Glutamatergic neuron (in vitro differentiated cells): ENCODE results near the gene ABLIM1. TPM values are rescaled to one million over a fixed set of nuclear protein-coding genes. Genes with fewer than 3 reads are reported as not detected.

Source experiments
- DNase-seq: peaks from one replicate; pipeline ENCODE4 v3.0.0; 2022
- H3K27ac Mint-ChIP-seq: one replicate; pipeline ENCODE4 v1.8.0; 2020; ENCODE audit warnings: mild to moderate bottlenecking, mixed read lengths, inconsistent platforms; ENCODE audit not compliant: unreplicated experiment
- H3K27me3 Mint-ChIP-seq: one replicate; pipeline ENCODE4 v1.8.0; 2020; ENCODE audit warnings: mild to moderate bottlenecking, moderate library complexity, mixed read lengths, inconsistent platforms; ENCODE audit not compliant: unreplicated experiment
- H3K36me3 Mint-ChIP-seq: one replicate; pipeline ENCODE4 v1.8.0; 2020; ENCODE audit warnings: mild to moderate bottlenecking, mixed read lengths, inconsistent platforms; ENCODE audit not compliant: unreplicated experiment
- H3K4me1 Mint-ChIP-seq: one replicate; pipeline ENCODE4 v1.8.0; 2020; ENCODE audit warnings: mild to moderate bottlenecking, low read depth, mixed read lengths, inconsistent platforms; ENCODE audit not compliant: unreplicated experiment
- H3K4me3 Mint-ChIP-seq: one replicate; pipeline ENCODE4 v1.8.0; 2020; ENCODE audit warnings: mild to moderate bottlenecking, mixed read lengths, inconsistent platforms; ENCODE audit not compliant: unreplicated experiment
- H3K9me3 Mint-ChIP-seq: one replicate; pipeline ENCODE4 v1.8.0; 2020; ENCODE audit warnings: mild to moderate bottlenecking, moderate library complexity, mixed read lengths, inconsistent platforms; ENCODE audit not compliant: unreplicated experiment
- CTCF ChIP-seq: fragments of 200-600 bp; sonication (generic); IDR thresholded peaks from one replicate; pipeline ENCODE4 v1.5.0; 2021; ENCODE audit not compliant: partially characterized antibody, unreplicated experiment
- total RNA-seq: library from RNA; stranded (reverse); fragmentation: NEBNext Ultra II Directional; extraction: Animal tissue kit (Norgen Biotek cat#: 25700); gene quantifications from one replicate; pipeline ENCODE4 v1.2.1, GENCODE V29; 2021; ENCODE audit not compliant: unreplicated experiment

ABLIM1 gene
- total RNA-seq, 1 donor from 2014 or later = 25.7 TPM

GRCh38 chr10:114506871-114507385, 151.1 kb downstream of the ABLIM1 start:
- Mint-ChIP-seq H3K4me3 (no peak overlapping the region), H3K4me1 (no peaks in the 10 kb centered on the region), H3K9me3 (no peaks in the 10 kb centered on the region), H3K36me3 (no peaks in the 10 kb centered on the region), H3K27ac (no peak overlapping the region), H3K27me3 (no peaks in the 10 kb centered on the region)
- TF ChIP-seq CTCF = no peak
- no peak for DNase-seq

GRCh38 chr10:114504769-114505579, 153.1 kb downstream of the ABLIM1 start:
- no peak for TF ChIP-seq CTCF
- Mint-ChIP-seq H3K9me3 (no peaks in the 10 kb centered on the region), H3K36me3 (no peaks in the 10 kb centered on the region), H3K4me3 (no peak overlapping the region), H3K27me3 (no peaks in the 10 kb centered on the region), H3K4me1 (no peaks in the 10 kb centered on the region), H3K27ac (no peak overlapping the region)
- no peak for DNase-seq

- H3K27me3 Mint-ChIP-seq = no peaks in the 10 kb centered on the region
- no peaks in the 10 kb centered on the region for H3K36me3 Mint-ChIP-seq
- no peak overlapping the region for H3K27ac Mint-ChIP-seq
- TF ChIP-seq CTCF = no peak
- no peak overlapping the region for H3K4me3 Mint-ChIP-seq
- no peaks in the 10 kb centered on the region for H3K9me3 Mint-ChIP-seq
- H3K4me1 Mint-ChIP-seq = no peaks in the 10 kb centered on the region
- DNase-seq = no peak
These were observed 156.0 kb downstream of the ABLIM1 start for GRCh38 chr10:114502074-114502473.

GRCh38 chr10:114501650-114502049, 156.4 kb downstream of the ABLIM1 start:
- Mint-ChIP-seq H3K4me3 (no peak overlapping the region), H3K27me3 (no peaks in the 10 kb centered on the region), H3K9me3 (no peaks in the 10 kb centered on the region), H3K4me1 (no peaks in the 10 kb centered on the region), H3K27ac (no peak overlapping the region), H3K36me3 (no peaks in the 10 kb centered on the region)
- TF ChIP-seq CTCF = peak; percentile 53
- DNase-seq = no peak

- H3K4me1 Mint-ChIP-seq = no peaks in the 10 kb centered on the region
- H3K4me3 Mint-ChIP-seq = no peak overlapping the region
- no peak for DNase-seq
- no peaks in the 10 kb centered on the region for H3K36me3 Mint-ChIP-seq
- no peak for TF ChIP-seq CTCF
- no peaks in the 10 kb centered on the region for H3K27me3 Mint-ChIP-seq
- no peak overlapping the region for H3K27ac Mint-ChIP-seq
- H3K9me3 Mint-ChIP-seq = no peaks in the 10 kb centered on the region
These were observed 157.4 kb downstream of the ABLIM1 start for GRCh38 chr10:114500643-114501042.
